Measurements from ENCODE around the gene EBF4. TPM values are rescaled to one million over a fixed set of nuclear protein-coding genes. Genes with fewer than 3 reads are reported as not detected.
A peak's percentile ranks its signal among the peaks of the same experiment; 100 is the strongest.

The EBF4 gene
- total and polyA plus RNA-seq, 2 of the 8 experiments (the other 6 are each of a cell fraction or from before 2014, with no cell fraction given) = 1.2 to 2.9 TPM

- peak; percentile 15; the same call in 1 of the 2 replicates for TF ChIP-seq POLR2AphosphoS5 (IDR thresholded peaks at IDR 0.05; ENCODE audit: low read depth, low read length)
- no peak for TF ChIP-seq TCF12 (IDR thresholded peaks at IDR 0.05; ENCODE audit: low read depth, low read length)
- TF ChIP-seq EGR1 (IDR thresholded peaks at IDR 0.05; ENCODE audit: borderline replicate concordance, low read depth, low read length) = no peak
- no peak for TF ChIP-seq SP4 (IDR thresholded peaks at IDR 0.05; ENCODE audit: low read length)
- H3K23me2 ChIP-seq (ENCODE audit: low read depth, low read length) = peaks cover 4% of the 10 kb centered on the region; the same call in 1 of the 2 replicates
- peaks cover 0 to 4% (median 2%) of the 10 kb centered on the region in 4 experiments; a peak in 3 of 7 replicates for H3K4me1 ChIP-seq (replicated peaks in 1 of 4; ENCODE audit: control insufficient read depth in 3 of 4, insufficient read depth in 4 of 4, low read length in 3 of 4)
- no peak overlapping the region for H2AFZ ChIP-seq (ENCODE audit: low read length)
- H3K79me1 ChIP-seq (ENCODE audit: low read depth, low read length) = peaks cover 9% of the 10 kb centered on the region; the same call in 1 of the 2 replicates
- peaks cover 32 to 76% (median 59%) of the 10 kb centered on the region in 4 experiments for H3K36me3 ChIP-seq (ENCODE audit: control insufficient read depth in 2 of 4, insufficient read depth in 4 of 4, low read length in 3 of 4)
- no peak for DNase-seq (ENCODE audit: low read depth in 1 of 2, low spot score in 2 of 2)
- peaks cover 27 to 35% of the 10 kb centered on the region in 2 experiments for H4K20me1 ChIP-seq (replicated peaks in 1 of 2; ENCODE audit: control insufficient read depth in 1 of 2, insufficient read depth in 2 of 2, low read length in 2 of 2)
- no peak overlapping the region for H2BK20ac ChIP-seq (ENCODE audit: low read length)
- H4K8ac ChIP-seq (ENCODE audit: extremely low read depth, insufficient read depth, low read length) = no peak overlapping the region; the same call in 1 of the 2 replicates
- peaks cover under 1 to 24% of the 10 kb centered on the region in 2 experiments; a peak in 3 of 4 replicates for H3K79me2 ChIP-seq (ENCODE audit: control insufficient read depth in 1 of 2, insufficient read depth in 2 of 2, low read length in 2 of 2)
- H2AK5ac ChIP-seq (ENCODE audit: low read depth, low read length) = no peak overlapping the region
- H3K4ac ChIP-seq (replicated peaks; ENCODE audit: insufficient read length, low read depth, low read length) = no peak overlapping the region
- CTCF ChIA-PET (ENCODE audit: partially characterized antibody) = interaction anchor here (1.3 to 1.8 kb wide), 2 partner anchors 12 to 13 kb away, joined by 4 to 5 read pairs; no protein-coding TSS in a partner anchor
- H2BK12ac ChIP-seq (ENCODE audit: low read depth, low read length) = no peak overlapping the region
- H3K27me3 ChIP-seq (replicated peaks in 1 of 4; ENCODE audit: control insufficient read depth in 3 of 4, extremely low read depth in 1 of 4, insufficient read depth in 3 of 4, low read length in 3 of 4) = no peaks in the 10 kb centered on the region
- no peak overlapping the region for H3K18ac ChIP-seq (ENCODE audit: extremely low read depth, low read length)
- no peak overlapping the region for H3K9ac ChIP-seq (replicated peaks in 1 of 4; ENCODE audit: extremely low read depth in 1 of 4, low read depth in 3 of 4, low read length in 3 of 4)
- H3K56ac ChIP-seq (replicated peaks; ENCODE audit: insufficient read length, low read depth, low read length) = no peak overlapping the region
- no peak overlapping the region for H3K14ac ChIP-seq (ENCODE audit: insufficient read length)
- H3K4me3 ChIP-seq (ENCODE audit: extremely low read depth in 1 of 4, insufficient read depth in 2 of 4, low read depth in 3 of 4, low read length in 4 of 4) = no peak overlapping the region
- FAIRE-seq = no peak
- no peaks in the 10 kb centered on the region for H3K9me3 ChIP-seq (ENCODE audit: insufficient read depth in 2 of 2, low read depth in 1 of 2, low read length in 1 of 2)
- no peak overlapping the region for H3K23ac ChIP-seq (ENCODE audit: insufficient read length)
- no peak overlapping the region for H3K4me2 ChIP-seq (ENCODE audit: insufficient read depth in 1 of 2, low read depth in 2 of 2, low read length in 2 of 2)
- H2BK15ac ChIP-seq (ENCODE audit: low read length) = no peak overlapping the region
- no peak overlapping the region for H3K27ac ChIP-seq (ENCODE audit: low read depth, low read length)
- no peak overlapping the region for H2BK5ac ChIP-seq (ENCODE audit: low read depth, low read length)
- no peak overlapping the region for H4K91ac ChIP-seq (replicated peaks; ENCODE audit: insufficient read length, low read length)
- H4K5ac ChIP-seq (ENCODE audit: insufficient read length, low read depth, low read length) = no peak overlapping the region
- no peak overlapping the region for H2BK120ac ChIP-seq (replicated peaks; ENCODE audit: low read depth, low read length)
- POLR2A ChIA-PET (ENCODE audit: partially characterized antibody) = interaction anchor here (0.8 to 28.5 kb wide), 7 partner anchors 10 to 196 kb away, joined by 3 to 463 read pairs (median 7); partner anchors contain the start of gene NOP56
- 96% methylated on average over 10 of the region's 10 CpGs; no CpG with 5 or more reads in 1 of the 2 experiments for WGBS, 2 experiments (ENCODE audit: extremely low coverage in 1 of 2, insufficient coverage in 1 of 2, insufficient read length in 1 of 2, insufficient replicate concordance in 2 of 2, low coverage in 1 of 2, low lambda C conversion rate in 2 of 2, missing lambda C conversion rate in 1 of 2)
These were observed 33.0 kb upstream of the EBF4 start for GRCh38 chr20:2659547-2659946.

Data from H1 (cell line).